ENCODE results near the gene PABPC1L2B. TPM values are rescaled to one million over a fixed set of nuclear protein-coding genes. Genes with fewer than 3 reads are reported as not detected.
"Not testable (repeated sequence)": the region's sequence is repeated elsewhere in the genome, so short reads cannot be mapped to it uniquely, and the experiment has no call there.

Gene PABPC1L2B
- not detected for polyA plus RNA-seq (2012; ENCODE audit: insufficient read length, low read depth)

DNA sequence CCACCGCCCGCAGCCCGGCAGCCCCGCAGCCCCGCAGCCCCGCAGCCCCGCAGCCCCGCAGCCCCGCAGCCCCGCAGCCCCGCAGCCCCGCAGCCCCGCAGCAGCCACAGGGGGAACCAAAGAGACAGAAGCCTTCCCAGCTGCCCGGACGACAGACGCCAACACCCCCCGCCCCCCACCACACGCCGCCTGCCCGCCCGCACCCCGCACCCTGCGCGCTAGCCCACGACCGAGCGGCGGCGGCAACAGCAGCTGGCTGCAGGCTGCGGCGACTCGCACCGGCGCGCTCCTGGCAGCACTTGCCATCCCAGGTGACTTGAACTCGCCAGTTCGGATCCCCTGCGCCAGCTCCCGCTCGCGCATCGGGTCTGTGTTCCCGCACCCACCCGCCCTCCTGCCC is at the start of gene PABPC1L2B:
TSS of gene PABPC1L2B (plus strand) at position 207 of the 400 bp plus-strand sequence. CDS start 704 bp downstream, outside the sequence.
- TF ChIP-seq FOXP2 (optimal IDR thresholded peaks at IDR 0.05; ENCODE audit: borderline replicate concordance, extremely low read depth, extremely low read length, insufficient read depth); POLR2AphosphoS5 (IDR thresholded peaks at IDR 0.05; ENCODE audit: low read depth, low read length): not testable (repeated sequence)
- TF ChIP-seq, protein P1, sequence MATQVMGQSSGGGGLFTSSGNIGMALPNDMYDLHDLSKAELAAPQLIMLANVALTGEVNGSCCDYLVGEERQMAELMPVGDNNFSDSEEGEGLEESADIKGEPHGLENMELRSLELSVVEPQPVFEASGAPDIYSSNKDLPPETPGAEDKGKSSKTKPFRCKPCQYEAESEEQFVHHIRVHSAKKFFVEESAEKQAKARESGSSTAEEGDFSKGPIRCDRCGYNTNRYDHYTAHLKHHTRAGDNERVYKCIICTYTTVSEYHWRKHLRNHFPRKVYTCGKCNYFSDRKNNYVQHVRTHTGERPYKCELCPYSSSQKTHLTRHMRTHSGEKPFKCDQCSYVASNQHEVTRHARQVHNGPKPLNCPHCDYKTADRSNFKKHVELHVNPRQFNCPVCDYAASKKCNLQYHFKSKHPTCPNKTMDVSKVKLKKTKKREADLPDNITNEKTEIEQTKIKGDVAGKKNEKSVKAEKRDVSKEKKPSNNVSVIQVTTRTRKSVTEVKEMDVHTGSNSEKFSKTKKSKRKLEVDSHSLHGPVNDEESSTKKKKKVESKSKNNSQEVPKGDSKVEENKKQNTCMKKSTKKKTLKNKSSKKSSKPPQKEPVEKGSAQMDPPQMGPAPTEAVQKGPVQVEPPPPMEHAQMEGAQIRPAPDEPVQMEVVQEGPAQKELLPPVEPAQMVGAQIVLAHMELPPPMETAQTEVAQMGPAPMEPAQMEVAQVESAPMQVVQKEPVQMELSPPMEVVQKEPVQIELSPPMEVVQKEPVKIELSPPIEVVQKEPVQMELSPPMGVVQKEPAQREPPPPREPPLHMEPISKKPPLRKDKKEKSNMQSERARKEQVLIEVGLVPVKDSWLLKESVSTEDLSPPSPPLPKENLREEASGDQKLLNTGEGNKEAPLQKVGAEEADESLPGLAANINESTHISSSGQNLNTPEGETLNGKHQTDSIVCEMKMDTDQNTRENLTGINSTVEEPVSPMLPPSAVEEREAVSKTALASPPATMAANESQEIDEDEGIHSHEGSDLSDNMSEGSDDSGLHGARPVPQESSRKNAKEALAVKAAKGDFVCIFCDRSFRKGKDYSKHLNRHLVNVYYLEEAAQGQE (IDR thresholded peaks at IDR 0.05; ENCODE audit: insufficient read depth in 1 of 2, low read depth in 2 of 2, low read length in 2 of 2), result not testable (repeated sequence)

DNA sequence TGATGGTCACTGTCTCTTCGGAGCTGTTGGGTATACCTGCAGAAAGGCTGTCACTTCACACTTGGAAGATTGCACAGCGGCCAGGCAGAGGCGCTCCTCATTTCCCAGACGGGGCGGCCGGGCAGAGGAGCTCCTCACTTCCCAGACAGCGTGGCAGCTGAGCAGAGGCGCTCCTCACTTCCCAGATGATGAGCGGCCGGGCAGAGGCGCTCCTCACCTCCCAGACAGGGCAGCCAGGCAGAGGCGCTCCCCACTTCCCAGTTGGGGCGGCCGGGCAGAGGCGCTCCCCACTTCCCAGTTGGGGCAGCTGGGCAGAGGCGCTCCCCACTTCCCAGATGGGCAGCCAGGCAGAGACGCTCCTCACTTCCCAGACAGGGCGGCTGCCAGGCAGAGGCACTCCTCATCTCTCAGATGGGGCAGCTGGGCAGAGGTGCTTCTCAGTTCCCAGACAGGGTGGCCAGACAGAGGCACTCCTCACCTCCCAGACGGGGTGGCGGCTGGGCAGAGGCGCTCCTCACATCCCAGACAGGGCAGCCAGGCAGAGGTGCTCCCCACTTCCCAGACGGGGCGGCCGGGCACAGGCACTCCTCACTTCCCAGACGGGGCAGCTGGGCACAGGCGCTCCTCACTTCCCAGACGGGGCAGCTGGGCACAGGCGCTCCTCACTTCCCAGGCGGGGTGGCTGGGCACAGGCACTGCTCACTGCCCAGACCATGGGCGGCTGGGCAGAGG is 18.8 kb downstream of the PABPC1L2B start:
- TF ChIP-seq TAF1 (IDR thresholded peaks at IDR 0.05; ENCODE audit: borderline replicate concordance, insufficient read depth, low read length) (no peak), FOXP2 (optimal IDR thresholded peaks at IDR 0.05; ENCODE audit: borderline replicate concordance, extremely low read depth, extremely low read length, insufficient read depth) (no peak), SIN3A (IDR thresholded peaks at IDR 0.05; ENCODE audit: borderline replicate concordance, insufficient read depth, low read length) (no peak)
- TF ChIP-seq, protein P1 (IDR thresholded peaks at IDR 0.05; ENCODE audit: insufficient read depth in 1 of 2, low read depth in 2 of 2, low read length in 2 of 2), result no peak

DNA sequence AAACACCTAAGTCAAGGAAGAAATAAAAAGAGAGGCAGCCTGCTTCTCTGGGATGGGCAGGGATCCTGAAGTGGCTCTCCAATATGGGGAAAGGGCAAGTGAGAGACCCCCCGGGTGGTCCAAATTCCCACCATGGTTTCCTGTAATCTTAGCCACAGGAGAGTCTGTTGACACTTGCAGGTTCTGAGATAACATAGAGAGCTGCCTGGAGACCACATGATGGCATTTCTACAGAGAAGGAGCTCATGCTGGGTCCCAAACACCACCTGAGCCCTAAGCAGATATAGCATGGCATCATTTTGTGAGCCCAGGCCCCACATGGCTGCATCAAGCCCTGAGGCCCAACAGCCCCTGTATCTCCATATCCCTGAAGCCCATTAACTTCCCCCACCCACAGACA is 26.1 kb downstream of the PABPC1L2B start:
- TF ChIP-seq, protein P1 (IDR thresholded peaks at IDR 0.05; ENCODE audit: insufficient read depth in 1 of 2, low read depth in 2 of 2, low read length in 2 of 2), result no peak
- TF ChIP-seq FOXP2 (optimal IDR thresholded peaks at IDR 0.05; ENCODE audit: borderline replicate concordance, extremely low read depth, extremely low read length, insufficient read depth) (no peak), TAF1 (IDR thresholded peaks at IDR 0.05; ENCODE audit: borderline replicate concordance, insufficient read depth, low read length) (no peak), SIN3A (IDR thresholded peaks at IDR 0.05; ENCODE audit: borderline replicate concordance, insufficient read depth, low read length) (no peak), POLR2AphosphoS5 (IDR thresholded peaks at IDR 0.05; ENCODE audit: low read depth, low read length) (no peak)
